Activated T-cell treated with anti-CD3 and anti-CD28 coated beads, Interleukin-2, amount 50 U/mL, for 4 hours (primary cell): Measurements from ENCODE around the gene SSNA1. TPM values are rescaled to one million over a fixed set of nuclear protein-coding genes. Genes with fewer than 3 reads are reported as not detected.
A peak's percentile ranks its signal among the peaks of the same experiment; 100 is the strongest.

Experiments used
- ATAC-seq, 2 donors: fragments of 200-7000 bp; cut with Tn5 transposase; one replicate each; pipeline ENCODE4 v1.10.0; 2021
- DNase-seq: peaks from one replicate; pipeline ENCODE4 v3.0.0-alpha.2; 2020
- H3K27me3 Mint-ChIP-seq: one replicate; pipeline ENCODE4 v1.8.0; 2021; ENCODE audit warnings: low read depth, mixed read lengths
- H3K36me3 Mint-ChIP-seq: one replicate; pipeline ENCODE4 v1.8.0; 2022; ENCODE audit warnings: mixed read lengths; ENCODE audit not compliant: insufficient read depth
- H3K4me1 Mint-ChIP-seq: one replicate; pipeline ENCODE4 v1.8.0; 2021; ENCODE audit warnings: low read depth, mixed read lengths
- H3K4me3 Mint-ChIP-seq: one replicate; pipeline ENCODE4 v1.8.0; 2021; ENCODE audit warnings: mild to moderate bottlenecking, moderate library complexity, mixed read lengths
- H3K9me3 Mint-ChIP-seq: one replicate; pipeline ENCODE4 v1.8.0; 2021; ENCODE audit warnings: mixed read lengths
- total RNA-seq, 3 donors: library from RNA; stranded (reverse); gene quantifications; one replicate each; pipeline ENCODE4 v1.2.1, GENCODE V29; 2021

Gene SSNA1
- total RNA-seq, 3 donors from 2014 or later: 144 to 156 (median 150) TPM

- peaks cover 15% of the 10 kb centered on the region for H3K36me3 Mint-ChIP-seq
- H3K27me3 Mint-ChIP-seq: no peaks in the 10 kb centered on the region
- no peak overlapping the region for H3K4me3 Mint-ChIP-seq
- H3K9me3 Mint-ChIP-seq: no peaks in the 10 kb centered on the region
- no peak for ATAC-seq
- no peak for DNase-seq
- peaks cover 5% of the 10 kb centered on the region for H3K4me1 Mint-ChIP-seq
These were observed 8.0 kb upstream of the SSNA1 start for GRCh38 chr9:137180491-137180890.

GRCh38 chr9:137181680-137182079 is 6.8 kb upstream of the SSNA1 start:
- peaks cover 11% of the 10 kb centered on the region for H3K4me1 Mint-ChIP-seq
- no peaks in the 10 kb centered on the region for H3K27me3 Mint-ChIP-seq
- peaks cover 15% of the 10 kb centered on the region for H3K36me3 Mint-ChIP-seq
- ATAC-seq: no peak
- no peak overlapping the region for H3K4me3 Mint-ChIP-seq
- H3K9me3 Mint-ChIP-seq: no peaks in the 10 kb centered on the region
- no peak for DNase-seq

DNA sequence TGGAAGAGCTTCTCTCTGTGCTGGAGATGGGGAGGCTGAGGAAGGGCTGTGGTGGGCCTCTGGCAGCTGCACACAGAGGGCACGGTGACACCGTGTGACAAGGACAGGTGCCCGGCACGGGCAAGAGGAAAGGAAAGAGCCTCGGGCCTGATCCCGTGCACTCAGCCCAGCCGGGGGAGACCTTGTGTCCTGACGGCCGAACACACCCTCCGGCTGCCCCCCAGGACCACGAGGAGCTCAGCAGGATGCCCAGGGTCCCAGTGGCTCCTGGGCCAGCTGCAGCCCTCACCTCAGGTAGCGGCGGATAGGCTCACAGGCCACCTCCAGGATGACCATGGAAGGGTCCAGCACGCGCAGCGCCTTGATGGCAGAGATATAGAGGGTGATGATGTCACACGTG is 5.6 kb upstream of the SSNA1 start:
- no peak overlapping the region for H3K4me3 Mint-ChIP-seq
- ATAC-seq (no peak), DNase-seq (no peak)
- no peaks in the 10 kb centered on the region for H3K27me3 Mint-ChIP-seq
- peaks cover 13% of the 10 kb centered on the region for H3K36me3 Mint-ChIP-seq
- H3K4me1 Mint-ChIP-seq: peaks cover 20% of the 10 kb centered on the region
- H3K9me3 Mint-ChIP-seq: no peaks in the 10 kb centered on the region

- Mint-ChIP-seq H3K9me3 (no peaks in the 10 kb centered on the region), H3K4me3 (no peak overlapping the region), H3K4me1 (peaks cover 24% of the 10 kb centered on the region), H3K36me3 (peaks cover 14% of the 10 kb centered on the region), H3K27me3 (no peaks in the 10 kb centered on the region)
- ATAC-seq (no peak), DNase-seq (no peak)
These were observed 4.4 kb upstream of the SSNA1 start for GRCh38 chr9:137183980-137184595.

DNA sequence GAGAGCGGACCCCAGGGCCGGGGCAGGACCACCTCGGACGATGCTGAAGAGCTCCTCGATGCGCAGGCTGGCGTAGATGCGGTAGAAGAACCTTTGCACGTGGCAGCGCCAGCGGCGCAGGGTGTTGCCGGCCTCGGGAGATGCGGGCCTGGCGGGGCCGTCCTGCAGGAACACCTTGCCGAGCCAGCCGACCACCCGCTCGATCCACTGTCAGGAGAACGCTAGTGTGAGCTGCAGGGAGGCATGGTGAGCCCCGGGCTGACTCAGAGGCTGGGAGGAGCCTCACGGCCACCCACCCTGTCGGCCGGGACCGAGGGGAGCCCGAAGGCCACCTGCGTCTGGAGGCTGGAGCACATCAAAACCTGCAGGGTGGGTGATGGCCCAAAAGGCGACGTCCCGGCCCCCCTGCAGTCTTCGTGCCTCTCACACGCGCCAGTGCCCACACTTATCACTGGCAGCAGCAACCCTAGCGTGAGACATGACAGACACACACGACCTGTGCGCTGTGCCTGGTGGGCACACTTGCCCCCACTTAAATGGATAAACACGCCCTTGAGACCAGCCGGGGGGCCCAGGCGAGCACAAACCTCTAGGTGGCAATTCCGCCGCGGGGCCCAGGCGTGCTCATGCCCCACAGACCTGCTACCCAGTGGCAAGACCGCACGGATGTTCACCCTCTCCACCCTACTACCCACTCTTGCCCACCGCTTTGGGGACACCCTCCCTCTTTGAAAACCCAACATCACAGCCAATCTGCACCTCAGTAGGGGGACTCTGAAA is 3.4 kb upstream of the SSNA1 start:
- H3K4me3 Mint-ChIP-seq: no peak overlapping the region
- H3K9me3 Mint-ChIP-seq: no peaks in the 10 kb centered on the region
- peaks cover 14% of the 10 kb centered on the region for H3K36me3 Mint-ChIP-seq
- no peaks in the 10 kb centered on the region for H3K27me3 Mint-ChIP-seq
- no peak for DNase-seq
- ATAC-seq: no peak
- peaks cover 31% of the 10 kb centered on the region for H3K4me1 Mint-ChIP-seq

DNA sequence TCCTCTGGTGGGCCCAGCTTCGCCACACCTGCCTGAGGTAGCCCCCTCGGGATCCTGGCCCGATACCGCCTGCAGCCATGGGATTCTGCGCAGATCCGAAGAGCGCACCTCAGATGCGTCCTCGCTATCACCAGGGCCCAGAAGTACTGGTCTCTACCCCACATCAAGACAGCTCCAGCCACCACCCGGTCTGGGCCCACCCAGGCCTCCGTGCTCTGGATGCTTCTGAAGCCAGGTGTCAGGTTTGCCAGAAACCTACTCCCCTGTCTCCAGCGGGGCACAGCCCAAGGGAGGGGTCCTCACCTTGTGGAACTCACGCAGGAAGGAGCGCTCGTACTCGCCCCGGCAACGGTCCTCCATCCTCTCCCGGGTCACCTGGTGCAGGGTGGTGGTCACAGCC is 2.6 kb upstream of the SSNA1 start:
- DNase-seq: no peak
- Mint-ChIP-seq H3K36me3 (peaks cover 16% of the 10 kb centered on the region), H3K27me3 (no peaks in the 10 kb centered on the region), H3K4me3 (peak overlapping the region; percentile 90), H3K4me1 (peaks cover 36% of the 10 kb centered on the region), H3K9me3 (no peaks in the 10 kb centered on the region)
- no peak for ATAC-seq

- DNase-seq (no peak), ATAC-seq (no peak)
- Mint-ChIP-seq H3K4me3 (peak overlapping the region; percentile 90), H3K27me3 (no peaks in the 10 kb centered on the region), H3K4me1 (peaks cover 36% of the 10 kb centered on the region), H3K9me3 (no peaks in the 10 kb centered on the region), H3K36me3 (peaks cover 16% of the 10 kb centered on the region)
These were observed 2.1 kb upstream of the SSNA1 start for GRCh38 chr9:137186385-137186784.

GRCh38 chr9:137187386-137187785 is 1.1 kb upstream of the SSNA1 start:
- H3K36me3 Mint-ChIP-seq: peaks cover 12% of the 10 kb centered on the region
- no peaks in the 10 kb centered on the region for H3K9me3 Mint-ChIP-seq
- peak overlapping the region; percentile 90 for H3K4me3 Mint-ChIP-seq
- H3K27me3 Mint-ChIP-seq: no peaks in the 10 kb centered on the region
- DNase-seq: no peak
- H3K4me1 Mint-ChIP-seq: peaks cover 36% of the 10 kb centered on the region
- no peak for ATAC-seq

DNA sequence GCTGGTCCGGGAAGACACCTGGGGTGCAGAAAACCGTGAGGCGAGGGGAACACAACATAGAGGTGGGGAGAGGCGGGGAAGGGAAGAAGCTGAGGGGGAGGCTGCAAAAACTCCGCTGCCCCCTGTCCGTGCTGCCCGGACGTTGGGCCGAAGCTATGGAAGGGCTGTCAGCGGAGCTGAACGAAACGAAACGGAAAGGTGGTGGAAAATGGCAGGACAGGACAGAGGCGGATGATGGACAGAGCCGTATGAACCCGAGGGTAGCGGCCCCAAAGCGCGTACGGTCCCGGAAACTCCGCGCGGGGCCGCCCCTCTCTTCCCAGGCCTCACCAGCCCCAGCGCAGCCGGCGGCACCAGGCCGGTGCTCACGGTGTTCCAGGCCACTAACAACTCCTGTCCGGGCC is 388 bp upstream of the SSNA1 start:
- Mint-ChIP-seq H3K36me3 (peaks cover 12% of the 10 kb centered on the region), H3K4me1 (peaks cover 36% of the 10 kb centered on the region), H3K9me3 (no peaks in the 10 kb centered on the region), H3K27me3 (no peaks in the 10 kb centered on the region), H3K4me3 (peak overlapping the region; percentile 90)
- ATAC-seq (peak; percentile 12 to 16), DNase-seq (no peak)

- peaks cover 4% of the 10 kb centered on the region for H3K36me3 Mint-ChIP-seq
- H3K4me3 Mint-ChIP-seq: peak overlapping the region; percentile 96
- H3K4me1 Mint-ChIP-seq: peaks cover 31% of the 10 kb centered on the region
- no peaks in the 10 kb centered on the region for H3K27me3 Mint-ChIP-seq
- no peak for DNase-seq
- H3K9me3 Mint-ChIP-seq: no peaks in the 10 kb centered on the region
- ATAC-seq: no peak
These were observed 1.1 kb downstream of the SSNA1 start for GRCh38 chr9:137189297-137190295.

- H3K9me3 Mint-ChIP-seq: no peaks in the 10 kb centered on the region
- H3K36me3 Mint-ChIP-seq: peaks cover 4% of the 10 kb centered on the region
- H3K4me1 Mint-ChIP-seq: peaks cover 31% of the 10 kb centered on the region
- no peaks in the 10 kb centered on the region for H3K27me3 Mint-ChIP-seq
- H3K4me3 Mint-ChIP-seq: peak overlapping the region; percentile 96
- DNase-seq: no peak
- ATAC-seq: no peak
These were observed 1.9 kb downstream of the SSNA1 start for GRCh38 chr9:137190315-137190856.

GRCh38 chr9:137191245-137191644 is 2.8 kb downstream of the SSNA1 start:
- DNase-seq: no peak
- Mint-ChIP-seq H3K36me3 (peaks cover 4% of the 10 kb centered on the region), H3K27me3 (no peaks in the 10 kb centered on the region), H3K4me1 (peaks cover 29% of the 10 kb centered on the region), H3K4me3 (peak overlapping the region; percentile 69), H3K9me3 (no peaks in the 10 kb centered on the region)
- no peak for ATAC-seq

DNA sequence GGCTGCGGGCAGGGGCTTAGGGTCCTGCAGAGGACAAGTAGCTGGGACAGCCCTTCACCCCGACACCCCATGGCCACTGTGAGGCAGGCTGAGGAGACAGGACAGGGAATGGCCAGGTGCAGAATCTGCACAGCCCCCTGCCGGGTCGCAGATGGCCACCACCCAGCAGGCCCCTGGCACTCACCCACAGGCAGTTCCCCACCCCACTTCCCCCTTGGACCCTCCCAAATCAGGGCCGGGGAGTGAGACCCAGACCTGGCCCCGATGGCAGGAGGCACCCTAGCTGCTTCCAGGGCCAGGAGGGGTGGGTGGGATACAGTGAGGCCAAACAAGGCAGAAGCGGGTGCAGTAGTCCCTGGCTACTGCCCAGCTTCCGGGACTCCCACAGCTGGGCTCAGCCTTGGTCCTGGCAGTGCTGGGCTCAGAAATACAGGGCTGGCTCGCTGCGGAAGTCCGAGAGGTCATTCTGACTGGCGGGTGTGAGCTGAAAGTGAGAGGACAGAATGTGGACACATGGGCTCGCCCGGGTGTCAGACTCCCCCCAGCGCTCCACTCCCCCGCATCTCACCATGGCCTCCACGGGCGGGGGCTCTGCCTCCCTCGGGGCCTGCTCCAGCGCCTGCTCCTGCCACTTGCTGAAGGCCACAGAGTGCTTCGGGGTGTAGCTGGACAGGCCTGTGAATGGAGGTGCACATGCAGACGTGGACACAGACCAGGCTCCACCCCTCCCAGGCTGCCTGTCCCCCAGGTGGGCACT is 3.4 kb downstream of the SSNA1 start:
- no peak overlapping the region for H3K4me3 Mint-ChIP-seq
- DNase-seq: no peak
- ATAC-seq: no peak
- peaks cover 23% of the 10 kb centered on the region for H3K4me1 Mint-ChIP-seq
- peaks cover 4% of the 10 kb centered on the region for H3K36me3 Mint-ChIP-seq
- no peaks in the 10 kb centered on the region for H3K27me3 Mint-ChIP-seq
- H3K9me3 Mint-ChIP-seq: no peaks in the 10 kb centered on the region

GRCh38 chr9:137192448-137192780 is 3.9 kb downstream of the SSNA1 start:
- Mint-ChIP-seq H3K27me3 (no peaks in the 10 kb centered on the region), H3K36me3 (peaks cover 4% of the 10 kb centered on the region), H3K9me3 (no peaks in the 10 kb centered on the region), H3K4me3 (no peak overlapping the region), H3K4me1 (peaks cover 18% of the 10 kb centered on the region)
- ATAC-seq (no peak), DNase-seq (no peak)
